Measurements from ENCODE around the gene PIP5K1B. TPM values are rescaled to one million over a fixed set of nuclear protein-coding genes. Genes with fewer than 3 reads are reported as not detected.

Gene PIP5K1B
- total and polyA plus RNA-seq, 2 donors (not counting 1 experiment from before 2014, with no cell fraction given), result 11.8 to 24.1 TPM

DNA sequence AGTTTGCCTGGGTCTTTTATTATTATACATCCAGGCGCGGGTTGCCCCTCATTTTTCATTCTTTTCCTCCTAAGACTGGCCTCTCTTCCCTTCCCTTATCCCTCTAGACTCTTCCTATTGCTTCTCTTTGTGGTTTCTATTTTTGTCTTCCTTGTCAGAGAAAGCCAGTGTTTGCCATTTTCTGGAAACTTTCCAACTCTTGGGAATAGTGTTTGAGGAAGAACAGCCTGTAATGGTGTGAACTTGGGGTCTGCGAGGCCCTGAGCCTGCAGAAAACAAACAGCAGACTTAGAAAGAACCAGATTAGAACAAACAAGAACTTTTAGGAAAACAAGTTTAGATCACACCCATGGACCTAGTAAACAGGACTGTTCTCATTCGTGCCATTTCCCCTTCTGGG lies 293.3 kb downstream of the PIP5K1B start:
- ATAC-seq (ENCODE audit: low read depth), result no peak
- H3K36me3 ChIP-seq (replicated peaks in 1 of 2; ENCODE audit: control extremely low read depth in 1 of 2, control insufficient read depth in 1 of 2, extremely low read depth in 1 of 2, insufficient read depth in 2 of 2, low read length in 1 of 2), result peaks cover 1 to 2% of the 10 kb centered on the region in 2 experiments
- POLR2A ChIA-PET, result no interaction called here
- no peak overlapping the region for H3K27ac Mint-ChIP-seq
- 17% methylated on average over 1 of the region's 4 CpGs for WGBS (ENCODE audit: insufficient coverage)
- H3K4me1 ChIP-seq (ENCODE audit: control insufficient read depth in 2 of 2, insufficient read depth in 2 of 2, low read length in 2 of 2), result peaks cover 0 to 7% of the 10 kb centered on the region in 2 donors
- no peak overlapping the region for H3K4me3 ChIP-seq (ENCODE audit: control extremely low read depth in 1 of 5, extremely low read depth in 1 of 5, insufficient read depth in 1 of 5, low read depth in 2 of 5, low read length in 4 of 5)
- TF ChIP-seq, protein P1, sequence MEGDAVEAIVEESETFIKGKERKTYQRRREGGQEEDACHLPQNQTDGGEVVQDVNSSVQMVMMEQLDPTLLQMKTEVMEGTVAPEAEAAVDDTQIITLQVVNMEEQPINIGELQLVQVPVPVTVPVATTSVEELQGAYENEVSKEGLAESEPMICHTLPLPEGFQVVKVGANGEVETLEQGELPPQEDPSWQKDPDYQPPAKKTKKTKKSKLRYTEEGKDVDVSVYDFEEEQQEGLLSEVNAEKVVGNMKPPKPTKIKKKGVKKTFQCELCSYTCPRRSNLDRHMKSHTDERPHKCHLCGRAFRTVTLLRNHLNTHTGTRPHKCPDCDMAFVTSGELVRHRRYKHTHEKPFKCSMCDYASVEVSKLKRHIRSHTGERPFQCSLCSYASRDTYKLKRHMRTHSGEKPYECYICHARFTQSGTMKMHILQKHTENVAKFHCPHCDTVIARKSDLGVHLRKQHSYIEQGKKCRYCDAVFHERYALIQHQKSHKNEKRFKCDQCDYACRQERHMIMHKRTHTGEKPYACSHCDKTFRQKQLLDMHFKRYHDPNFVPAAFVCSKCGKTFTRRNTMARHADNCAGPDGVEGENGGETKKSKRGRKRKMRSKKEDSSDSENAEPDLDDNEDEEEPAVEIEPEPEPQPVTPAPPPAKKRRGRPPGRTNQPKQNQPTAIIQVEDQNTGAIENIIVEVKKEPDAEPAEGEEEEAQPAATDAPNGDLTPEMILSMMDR (IDR thresholded peaks at IDR 0.05), result no peak
- no peak for TF ChIP-seq EZH2 (IDR thresholded peaks at IDR 0.05; ENCODE audit: borderline replicate concordance, insufficient read depth, low read depth, low read length, poor library complexity, severe bottlenecking)
- H3K9me3 ChIP-seq (ENCODE audit: control extremely low read depth in 1 of 3, control insufficient read depth in 2 of 3, insufficient read depth in 1 of 3, low read length in 2 of 3), result no peaks in the 10 kb centered on the region
- no peak overlapping the region for H3K27ac ChIP-seq (ENCODE audit: low read length in 2 of 2)
- CTCF ChIA-PET, result interaction anchor here (1.0 to 4.7 kb wide), 8 partner anchors 51 to 430 kb away, joined by 3 to 26 read pairs (median 4); no protein-coding TSS in a partner anchor
- no peak overlapping the region for H3K4me2 ChIP-seq (replicated peaks; ENCODE audit: low read depth, low read length, poor library complexity, severe bottlenecking)
- H3K9me3 Mint-ChIP-seq (ENCODE audit: insufficient read depth), result no peaks in the 10 kb centered on the region
- H4K20me1 ChIP-seq (ENCODE audit: control insufficient read depth, insufficient read depth, low read length, poor library complexity, severe bottlenecking), result peaks cover 4% of the 10 kb centered on the region
- peaks cover 21% of the 10 kb centered on the region for H3K4me1 Mint-ChIP-seq
- H2AFZ ChIP-seq (ENCODE audit: insufficient read depth, low read depth, low read length, poor library complexity, severe bottlenecking), result no peak overlapping the region
- no peaks in the 10 kb centered on the region for H3K27me3 ChIP-seq (replicated peaks in 1 of 4; ENCODE audit: control extremely low read depth in 1 of 4, control insufficient read depth in 3 of 4, insufficient read depth in 4 of 4, low read length in 3 of 4)
- H3K79me2 ChIP-seq (ENCODE audit: control insufficient read depth, insufficient read depth, low read length), result no peaks in the 10 kb centered on the region
- intact Hi-C loops (cut with micrococcal nuclease), result loop anchor here (5.0 to 10.0 kb wide), 2 partner anchors 291 to 494 kb away; partner anchors contain the start of gene PIP5K1B
- H3K4me3 Mint-ChIP-seq, result no peak overlapping the region
- no peak for DNase-seq
- H3K9ac ChIP-seq (ENCODE audit: low read length), result no peak overlapping the region
- no peaks in the 10 kb centered on the region for H3K27me3 Mint-ChIP-seq

DNA sequence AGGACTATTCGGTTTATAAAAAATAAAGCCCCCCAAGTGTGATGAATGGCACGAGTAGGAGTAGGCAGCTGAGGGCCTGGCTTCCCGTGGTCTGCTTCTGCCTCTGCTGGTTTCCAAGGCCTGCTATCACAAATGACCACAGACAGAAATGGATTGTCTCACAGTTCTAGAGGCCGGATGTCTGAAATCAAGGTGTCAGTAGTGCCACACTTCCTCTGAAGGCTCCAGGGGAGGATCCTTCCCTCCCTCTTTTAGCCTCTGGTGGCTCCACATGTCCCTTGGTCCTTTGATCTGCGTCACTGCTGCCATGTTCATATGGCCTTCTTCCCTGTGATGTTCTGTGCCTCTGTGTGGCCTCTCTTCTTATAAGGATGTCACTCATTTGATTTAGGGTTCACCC lies 293.8 kb downstream of the PIP5K1B start:
- H3K27ac Mint-ChIP-seq, result no peak overlapping the region
- DNase-seq (no peak), ATAC-seq (ENCODE audit: low read depth) (no peak)
- ChIA-PET CTCF (interaction anchor here (0.7 to 4.7 kb wide), 23 partner anchors 22 to 491 kb away, joined by 3 to 26 read pairs (median 4); no protein-coding TSS in a partner anchor), POLR2A (no interaction called here)
- H3K27me3 Mint-ChIP-seq, result no peaks in the 10 kb centered on the region
- Histone ChIP-seq H3K9ac (ENCODE audit: low read length) (no peak overlapping the region), H3K27me3 (replicated peaks in 1 of 4; ENCODE audit: control extremely low read depth in 1 of 4, control insufficient read depth in 3 of 4, insufficient read depth in 4 of 4, low read length in 3 of 4) (no peaks in the 10 kb centered on the region), H2AFZ (ENCODE audit: insufficient read depth, low read depth, low read length, poor library complexity, severe bottlenecking) (no peak overlapping the region), H3K4me1 (ENCODE audit: control insufficient read depth in 2 of 2, insufficient read depth in 2 of 2, low read length in 2 of 2) (peaks cover 0 to 7% of the 10 kb centered on the region in 2 donors), H3K9me3 (ENCODE audit: control extremely low read depth in 1 of 3, control insufficient read depth in 2 of 3, insufficient read depth in 1 of 3, low read length in 2 of 3) (no peaks in the 10 kb centered on the region), H3K4me2 (replicated peaks; ENCODE audit: low read depth, low read length, poor library complexity, severe bottlenecking) (no peak overlapping the region), H4K20me1 (ENCODE audit: control insufficient read depth, insufficient read depth, low read length, poor library complexity, severe bottlenecking) (peaks cover 4% of the 10 kb centered on the region), H3K27ac (ENCODE audit: low read length in 2 of 2) (no peak overlapping the region), H3K4me3 (ENCODE audit: control extremely low read depth in 1 of 5, extremely low read depth in 1 of 5, insufficient read depth in 1 of 5, low read depth in 2 of 5, low read length in 4 of 5) (no peak overlapping the region), H3K36me3 (replicated peaks in 1 of 2; ENCODE audit: control extremely low read depth in 1 of 2, control insufficient read depth in 1 of 2, extremely low read depth in 1 of 2, insufficient read depth in 2 of 2, low read length in 1 of 2) (peaks cover 0 to 4% of the 10 kb centered on the region in 2 experiments), H3K79me2 (ENCODE audit: control insufficient read depth, insufficient read depth, low read length) (no peaks in the 10 kb centered on the region)
- intact Hi-C loops (cut with micrococcal nuclease), result loop anchor here (1.0 to 10.0 kb wide), 4 partner anchors 292 to 494 kb away; partner anchors contain the start of gene PIP5K1B
- TF ChIP-seq, protein P1 (IDR thresholded peaks at IDR 0.05), result no peak
- no peak for TF ChIP-seq EZH2 (IDR thresholded peaks at IDR 0.05; ENCODE audit: borderline replicate concordance, insufficient read depth, low read depth, low read length, poor library complexity, severe bottlenecking)
- H3K9me3 Mint-ChIP-seq (ENCODE audit: insufficient read depth), result no peaks in the 10 kb centered on the region
- peaks cover 21% of the 10 kb centered on the region for H3K4me1 Mint-ChIP-seq
- H3K4me3 Mint-ChIP-seq, result no peak overlapping the region
- 70% methylated on average over 4 of the region's 5 CpGs for WGBS (ENCODE audit: insufficient coverage)

Measured in B cell (primary cell).